LoVo (cell line): Measurements from ENCODE around the gene RSRC2.
A peak's percentile ranks its signal among the peaks of the same experiment; 100 is the strongest.
"Not testable (repeated sequence)": the region's sequence is repeated elsewhere in the genome, so short reads cannot be mapped to it uniquely, and the experiment has no call there.

Experiments used
- DNase-seq: peaks from one replicate; pipeline ENCODE4 v3.0.0-alpha.2; 2016; ENCODE audit warnings: low spot score

RSRC2 gene

GRCh38 chr12:122526683-122527477 is at the start of gene RSRC2, which contains the start of gene KNTC1:
RSRC2 (minus strand) TSS chr12:122526936; CDS start chr12:122526853, 83 bp downstream.
KNTC1 (plus strand) TSS chr12:122527249; CDS start chr12:122530064, 2,815 bp downstream.
- DNase-seq: peak; percentile 100

GRCh38 chr12:122571821-122572220 is 45.1 kb upstream of the RSRC2 start:
- DNase-seq: no peak

- DNase-seq: not testable (repeated sequence)
Observed at GRCh38 chr12:122570006-122570405, 43.3 kb upstream of the RSRC2 start.

- no peak for DNase-seq
Observed at GRCh38 chr12:122569288-122569687, 42.6 kb upstream of the RSRC2 start.

- not testable (repeated sequence) for DNase-seq
Observed at GRCh38 chr12:122566816-122567215, 40.1 kb upstream of the RSRC2 start.

- DNase-seq: no peak
Observed at GRCh38 chr12:122563361-122563760, 36.6 kb upstream of the RSRC2 start.

- no peak for DNase-seq
Observed at GRCh38 chr12:122560138-122560537, 33.4 kb upstream of the RSRC2 start.

- no peak for DNase-seq
Observed at GRCh38 chr12:122558745-122559641, 32.3 kb upstream of the RSRC2 start.

GRCh38 chr12:122547330-122547729 is 20.6 kb upstream of the RSRC2 start:
- DNase-seq: no peak

- DNase-seq: no peak
Observed at GRCh38 chr12:122545855-122546254, 19.1 kb upstream of the RSRC2 start.

- DNase-seq: no peak
Observed at GRCh38 chr12:122544537-122544936, 17.8 kb upstream of the RSRC2 start.

- DNase-seq: no peak
Observed at GRCh38 chr12:122538496-122538895, 11.8 kb upstream of the RSRC2 start.

- no peak for DNase-seq
Observed at GRCh38 chr12:122537021-122537420, 10.3 kb upstream of the RSRC2 start.

GRCh38 chr12:122533856-122534255 is 7.1 kb upstream of the RSRC2 start:
- no peak for DNase-seq

GRCh38 chr12:122528992-122529391 is 2.3 kb upstream of the RSRC2 start:
- DNase-seq: no peak

GRCh38 chr12:122528582-122528981 is 1.8 kb upstream of the RSRC2 start:
- DNase-seq: no peak

- DNase-seq: no peak
Observed at GRCh38 chr12:122527478-122527944, 775 bp upstream of the RSRC2 start.

GRCh38 chr12:122523846-122524718 is 2.7 kb downstream of the RSRC2 start:
- DNase-seq: no peak

GRCh38 chr12:122523280-122523679 is 3.5 kb downstream of the RSRC2 start:
- no peak for DNase-seq

GRCh38 chr12:122520676-122521075 is 6.1 kb downstream of the RSRC2 start:
- no peak for DNase-seq

GRCh38 chr12:122519418-122519817 is 7.3 kb downstream of the RSRC2 start:
- no peak for DNase-seq

- no peak for DNase-seq
Observed at GRCh38 chr12:122518908-122519307, 7.8 kb downstream of the RSRC2 start.
